H1 (cell line): ENCODE data around the gene ADIPOQ. TPM values are rescaled to one million over a fixed set of nuclear protein-coding genes. Genes with fewer than 3 reads are reported as not detected.
A peak's percentile ranks its signal among the peaks of the same experiment; 100 is the strongest.

Experiments used
- CTCF ChIA-PET: fragments of 300-600 bp; sonication (Branson Sonifier 250); formaldehyde crosslinking; loops from one replicate; lab custom pipeline; 2021; ENCODE audit not compliant: partially characterized antibody; lab: Charles Lee
- POLR2A ChIA-PET: fragments of 300-600 bp; sonication (Branson Sonifier 250); formaldehyde crosslinking; loops from one replicate; lab custom pipeline; 2021; ENCODE audit warnings: inconsistent platforms; ENCODE audit not compliant: partially characterized antibody; lab: Charles Lee
- DNase-seq, 2 experiments: peaks; one replicate each; pipeline versions ENCODE4 v3.0.0 to v3.0.0-alpha.2; 2010 to 2022; ENCODE audit warnings: low spot score in 2 of 2, low read depth in 1 of 2, mixed read lengths in 1 of 2
- FAIRE-seq: peaks from 2 replicates; lab custom pipeline; 2011; peaks lifted over from hg19 to GRCh38; lab: Jason Lieb, UNC
- H2AFZ ChIP-seq: 2 replicates; pipeline ENCODE4 v1.8.1; 2012; ENCODE audit warnings: low read length, inconsistent platforms
- H2AK5ac ChIP-seq: 2 replicates; pipeline ENCODE4 v1.6.1; 2013; ENCODE audit warnings: low read depth, low read length
- H2BK120ac ChIP-seq: replicated peaks from 2 replicates; pipeline ENCODE3; 2013; ENCODE audit warnings: low read depth, low read length, inconsistent platforms
- H2BK12ac ChIP-seq: 2 replicates; pipeline ENCODE4 v1.6.1; 2013; ENCODE audit warnings: low read depth, low read length
- H2BK15ac ChIP-seq: 2 replicates; pipeline ENCODE4 v1.6.1; 2013; ENCODE audit warnings: low read length
- H2BK20ac ChIP-seq: 2 replicates; pipeline ENCODE4 v1.6.1; 2013; ENCODE audit warnings: low read length
- H2BK5ac ChIP-seq: 2 replicates; pipeline ENCODE4 v1.6.1; 2013; ENCODE audit warnings: low read depth, low read length
- H3K14ac ChIP-seq: 2 replicates; pipeline ENCODE4 v1.6.1; 2013; ENCODE audit warnings: inconsistent platforms; ENCODE audit not compliant: insufficient read length
- H3K18ac ChIP-seq: 2 replicates; pipeline ENCODE4 v1.6.1; 2013; ENCODE audit warnings: low read length; ENCODE audit errors: extremely low read depth
- H3K23ac ChIP-seq: 2 replicates; pipeline ENCODE4 v1.6.1; 2013; ENCODE audit warnings: inconsistent platforms; ENCODE audit not compliant: insufficient read length
- H3K23me2 ChIP-seq: 2 replicates; pipeline ENCODE4 v1.6.1; 2013; ENCODE audit warnings: low read depth, low read length
- H3K27ac ChIP-seq: 2 replicates; pipeline ENCODE4 v1.6.1; 2011; ENCODE audit warnings: low read depth, low read length, inconsistent platforms
- H3K27me3 ChIP-seq, 4 experiments: replicated peaks in 1 of 4; 1 replicate in 1 of 4; 2 replicates in 3 of 4; pipeline versions ENCODE4 v1.6.1 to v1.8.1; 2011 to 2013; ENCODE audit warnings: low read length in 3 of 4, mild to moderate bottlenecking in 3 of 4, inconsistent platforms in 2 of 4, mixed read lengths in 2 of 4, moderate library complexity in 1 of 4; ENCODE audit not compliant: control insufficient read depth in 3 of 4, insufficient read depth in 3 of 4; ENCODE audit errors: extremely low read depth in 1 of 4
- H3K36me3 ChIP-seq, 4 experiments: 2 replicates each; pipeline versions ENCODE4 v1.6.1 to v1.8.1; 2011 to 2013; ENCODE audit warnings: mild to moderate bottlenecking in 4 of 4, low read length in 3 of 4, moderate library complexity in 2 of 4, control low read depth in 1 of 4, inconsistent platforms in 1 of 4; ENCODE audit not compliant: insufficient read depth in 4 of 4, control insufficient read depth in 2 of 4
- H3K4ac ChIP-seq: replicated peaks from 2 replicates; pipeline ENCODE3; 2013; ENCODE audit warnings: low read length, low read depth, mixed read lengths, inconsistent platforms; ENCODE audit not compliant: insufficient read length
- H3K4me1 ChIP-seq, 4 experiments: replicated peaks in 1 of 4; 1 replicate in 1 of 4; 2 replicates in 3 of 4; pipeline versions ENCODE4 v1.6.1 to v1.8.1; 2011 to 2013; ENCODE audit warnings: low read length in 3 of 4, inconsistent platforms in 2 of 4, mixed read lengths in 1 of 4; ENCODE audit not compliant: insufficient read depth in 4 of 4, control insufficient read depth in 3 of 4
- H3K4me2 ChIP-seq, 2 experiments: 2 replicates each; pipeline versions ENCODE4 v1.6.1 to v1.8.1; 2011 to 2013; ENCODE audit warnings: low read depth in 2 of 2, low read length in 2 of 2, control low read depth in 1 of 2, inconsistent platforms in 1 of 2, mild to moderate bottlenecking in 1 of 2; ENCODE audit not compliant: insufficient read depth in 1 of 2
- H3K4me3 ChIP-seq, 4 experiments: fragments of 200-600, 300-600 bp in 1 of 4; sonication (generic), shearing (Covaris generic), sonication (Bioruptor Twin) in 1 of 4; 2 replicates each; pipeline versions ENCODE4 v1.5.1 to v1.8.1; 2011 to 2016; ENCODE audit warnings: low read length in 4 of 4, low read depth in 3 of 4, control low read depth in 2 of 4, inconsistent platforms in 2 of 4, mild to moderate bottlenecking in 2 of 4, mixed read lengths in 1 of 4, moderate library complexity in 1 of 4; ENCODE audit not compliant: insufficient read depth in 2 of 4; ENCODE audit errors: extremely low read depth in 1 of 4
- H3K56ac ChIP-seq: replicated peaks from 2 replicates; pipeline ENCODE3; 2013; ENCODE audit warnings: low read depth, mild to moderate bottlenecking, mixed read lengths, low read length, inconsistent platforms; ENCODE audit not compliant: insufficient read length
- H3K79me1 ChIP-seq: 2 replicates; pipeline ENCODE4 v1.6.1; 2013; ENCODE audit warnings: low read depth, low read length, control low read depth
- H3K79me2 ChIP-seq, 2 experiments: 2 replicates each; pipeline versions ENCODE4 v1.6.1 to v1.8.1; 2012 to 2013; ENCODE audit warnings: low read length in 2 of 2, mild to moderate bottlenecking in 2 of 2, inconsistent platforms in 1 of 2; ENCODE audit not compliant: insufficient read depth in 2 of 2, control insufficient read depth in 1 of 2
- H3K9ac ChIP-seq, 4 experiments: replicated peaks in 1 of 4; 1 replicate in 1 of 4; 2 replicates in 3 of 4; pipeline versions ENCODE4 v1.6.1 to v1.8.1; 2011 to 2013; ENCODE audit warnings: low read depth in 3 of 4, low read length in 3 of 4, control low read depth in 2 of 4, mild to moderate bottlenecking in 2 of 4, moderate library complexity in 2 of 4, inconsistent platforms in 1 of 4; ENCODE audit errors: extremely low read depth in 1 of 4
- H3K9me3 ChIP-seq, 2 experiments: 2 replicates each; pipeline versions ENCODE4 v1.6.1 to v1.8.1; 2012 to 2013; ENCODE audit warnings: mild to moderate bottlenecking in 2 of 2, moderate library complexity in 2 of 2, control low read depth in 1 of 2, inconsistent platforms in 1 of 2, low read depth in 1 of 2, low read length in 1 of 2, mixed read lengths in 1 of 2; ENCODE audit not compliant: insufficient read depth in 2 of 2
- H4K20me1 ChIP-seq, 2 experiments: replicated peaks in 1 of 2; 2 replicates each; pipeline versions ENCODE3 to v1.8.1; 2011 to 2013; ENCODE audit warnings: inconsistent platforms in 2 of 2, low read length in 2 of 2, mild to moderate bottlenecking in 1 of 2; ENCODE audit not compliant: insufficient read depth in 2 of 2, control insufficient read depth in 1 of 2
- H4K5ac ChIP-seq: 2 replicates; pipeline ENCODE4 v1.6.1; 2013; ENCODE audit warnings: low read length, low read depth, mixed read lengths, inconsistent platforms; ENCODE audit not compliant: insufficient read length
- H4K8ac ChIP-seq: 2 replicates; pipeline ENCODE4 v1.8.0; 2013; ENCODE audit warnings: mild to moderate bottlenecking, moderate library complexity, low read length, inconsistent platforms; ENCODE audit not compliant: insufficient read depth; ENCODE audit errors: extremely low read depth
- H4K91ac ChIP-seq: replicated peaks from 2 replicates; pipeline ENCODE3; 2013; ENCODE audit warnings: low read length, mixed read lengths, inconsistent platforms; ENCODE audit not compliant: insufficient read length
- MAFK ChIP-seq: IDR thresholded peaks from 2 replicates; pipeline ENCODE4 v1.6.1; 2012; ENCODE audit warnings: low read depth, mild to moderate bottlenecking, improper control_type of control experiment, low read length
- SAP30 ChIP-seq: fragments of 300-600 bp; sonication (generic); IDR thresholded peaks from 2 replicates; pipeline ENCODE4 v1.7.1; 2012; ENCODE audit warnings: low read length, moderate library complexity, mild to moderate bottlenecking, inconsistent platforms; ENCODE audit not compliant: insufficient read depth, insufficient replicate concordance
- TEAD4 ChIP-seq: IDR thresholded peaks from 2 replicates; pipeline ENCODE4 v1.6.1; 2012; ENCODE audit warnings: low read depth, low read length, inconsistent platforms, mixed read lengths
- WGBS, 2 experiments: shearing (Covaris generic) in 1 of 2; methylation state at CpG; one replicate each; pipeline versions ENCODE4 v1.1.6 to v1.1.7; 2013 to 2015; ENCODE audit warnings: low lambda C conversion rate in 2 of 2, mixed read lengths in 2 of 2, inconsistent platforms in 1 of 2, low coverage in 1 of 2, missing lambda C conversion rate in 1 of 2; ENCODE audit not compliant: insufficient replicate concordance in 2 of 2, insufficient coverage in 1 of 2, insufficient read length in 1 of 2; ENCODE audit errors: extremely low coverage in 1 of 2, missing lambda C conversion rate in 1 of 2; 5-methylcytosine and 5-hydroxymethylcytosine counted together
- polyA plus RNA-seq, 7 experiments: library from polyadenylated mRNA; depleted of rRNA in 3 of 7; stranded (reverse) in 5 of 7; unstranded in 2 of 7; fragments of >200 nt in 5 of 7; fragments of 200-250 nt in 2 of 7; gene quantifications; 1 replicate in 5 of 7; 2 replicates in 1 of 7; 4 replicates in 1 of 7; pipeline versions ENCODE4 v1.2.1 to v1.2.3, GENCODE V29; 2011 to 2013; ENCODE audit warnings: missing spikeins in 2 of 7, mixed read lengths in 2 of 7
- total RNA-seq: library from RNA; stranded (reverse); fragmentation: NEBNext Ultra II Directional; extraction: Animal tissue kit (Norgen Biotek cat#: 25700); gene quantifications from 2 replicates; pipeline ENCODE4 v1.2.1, GENCODE V29; 2021

ADIPOQ gene
- total and polyA plus RNA-seq, 2 of the 8 experiments (the other 6 are each of a cell fraction or from before 2014, with no cell fraction given) = not detected

GRCh38 chr3:186815435-186815834 lies 27.1 kb upstream of the ADIPOQ start:
- CTCF ChIA-PET = no interaction called here
- no peak overlapping the region for H2AFZ ChIP-seq

More at GRCh38 chr3:186815435-186815834, 27.1 kb upstream of the ADIPOQ start:
- Histone ChIP-seq H2BK120ac (no peak overlapping the region), H3K56ac (no peak overlapping the region), H3K27ac (no peak overlapping the region), H3K4ac (no peak overlapping the region), H2AK5ac (no peak overlapping the region), H3K27me3 (no peaks in the 10 kb centered on the region), H3K79me1 (no peaks in the 10 kb centered on the region), H2BK5ac (no peak overlapping the region), H3K9ac (no peak overlapping the region), H4K91ac (no peak overlapping the region), H3K79me2 (no peaks in the 10 kb centered on the region), H2BK12ac (no peak overlapping the region), H4K8ac (no peak overlapping the region), H3K18ac (no peak overlapping the region), H4K5ac (no peak overlapping the region), H3K14ac (no peak overlapping the region), H3K4me3 (no peak overlapping the region), H2BK20ac (no peak overlapping the region), H3K23me2 (no peaks in the 10 kb centered on the region), H3K4me1 (peaks cover 0 to 4% (median 3%) of the 10 kb centered on the region in 4 experiments; a peak in 3 of 7 replicates), H3K23ac (no peak overlapping the region), H3K36me3 (no peaks in the 10 kb centered on the region), H2BK15ac (no peak overlapping the region), H4K20me1 (no peaks in the 10 kb centered on the region), H3K9me3 (no peaks in the 10 kb centered on the region; a peak in 1 of 4 replicates), H3K4me2 (no peak overlapping the region)
- TF ChIP-seq TEAD4 = no peak
- TF ChIP-seq SAP30 = no peak
- TF ChIP-seq MAFK = peak; percentile 57; the same call in 1 of the 2 replicates
- WGBS, 2 experiments = 95% methylated on average over 1 of the region's 1 CpG; no CpG with 5 or more reads in 1 of the 2 experiments
- DNase-seq = peak in 1 of 2 experiments; percentile 10
- no peak for FAIRE-seq
- POLR2A ChIA-PET = interaction anchor here (9.4 kb wide), 1 partner anchor 31 kb away, joined by 77 read pairs; the partner anchor contains the start of gene EIF4A2
